SK-N-SH treated with all-trans-retinoic acid at 6 μM for 48 hours (cell line): Measurements from ENCODE around the gene TAF6.

Experiments used
- SNAI2 ChIP-seq: fragments of 250-450 bp; sonication (Bioruptor Pico); IDR thresholded peaks from 2 replicates; pipeline ENCODE4 v1.5.0; 2020; ENCODE audit warnings: mild to moderate bottlenecking, moderate library complexity
- ZFP3 ChIP-seq: fragments of 250-450 bp; sonication (Bioruptor Pico); IDR thresholded peaks from 2 replicates; pipeline ENCODE4 v1.5.0; 2020; ENCODE audit warnings: mild to moderate bottlenecking, moderate library complexity
- ZFP30 ChIP-seq: fragments of 450-650 bp; formaldehyde crosslinking; IDR thresholded peaks from 2 replicates; pipeline ENCODE4 v1.5.0; 2022; ENCODE audit warnings: mild to moderate bottlenecking, moderate library complexity
- ZNF70 ChIP-seq: fragments of 450-650 bp; formaldehyde crosslinking; IDR thresholded peaks from 2 replicates; pipeline ENCODE4 v1.5.0; 2020; ENCODE audit warnings: mild to moderate bottlenecking, moderate library complexity

DNA sequence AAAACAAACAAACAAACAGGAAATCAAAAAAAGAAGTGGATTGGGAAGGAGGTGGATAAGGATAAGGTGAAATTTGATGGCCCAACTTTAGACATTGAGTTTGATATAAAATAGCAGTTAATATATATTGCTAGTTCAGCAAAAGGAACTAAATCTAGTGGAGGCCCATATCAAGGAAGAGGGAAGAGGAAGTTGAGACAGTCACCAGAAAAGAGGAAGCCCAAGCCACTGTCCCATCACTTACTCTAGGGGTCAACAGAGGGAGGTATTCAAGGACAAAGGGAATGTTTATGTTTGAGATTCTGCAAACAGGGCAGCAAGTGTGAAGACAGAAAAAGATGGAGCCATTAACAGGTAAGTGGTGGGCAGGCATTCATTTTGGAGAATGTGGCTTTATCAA lies 33.2 kb upstream of the TAF6 start:
- TF ChIP-seq ZNF70 (CRISPR knock-in tag) (no peak), ZFP3 (CRISPR knock-in tag) (no peak), SNAI2 (CRISPR knock-in tag) (no peak), ZFP30 (no peak)
